IPS-18c (cell line): ENCODE measurements around the gene DUXA.
A peak's percentile ranks its signal among the peaks of the same experiment; 100 is the strongest.
"Not testable (repeated sequence)": the region's sequence is repeated elsewhere in the genome, so short reads cannot be mapped to it uniquely, and the experiment has no call there.

Experiments used
- H3K4me3 ChIP-seq: 2 replicates; pipeline ENCODE4 v1.7.0; 2013; ENCODE audit warnings: low read depth, mild to moderate bottlenecking, low read length, moderate library complexity; ENCODE audit not compliant: insufficient read depth
- H3K9me3 ChIP-seq: one replicate; pipeline ENCODE4 v1.6.1; 2013; ENCODE audit warnings: mild to moderate bottlenecking, low read length, moderate library complexity; ENCODE audit not compliant: control insufficient read depth, insufficient read depth

DUXA gene

GRCh38 chr19:57167385-57167784 lies at the start of gene DUXA:
Gene DUXA, minus strand, starts transcription at chr19:57167485. Its CDS starts 42 bp downstream, at chr19:57167443.
- Histone ChIP-seq H3K9me3 (no peaks in the 10 kb centered on the region), H3K4me3 (no peak within 1 kb of the TSS)

GRCh38 chr19:57212109-57212508 lies 44.8 kb upstream of the DUXA start:
- Histone ChIP-seq H3K4me3 (no peak overlapping the region), H3K9me3 (peaks cover 2% of the 10 kb centered on the region)

GRCh38 chr19:57210381-57210780 lies 43.1 kb upstream of the DUXA start:
- H3K4me3 ChIP-seq = no peak overlapping the region

GRCh38 chr19:57202160-57202559 lies 34.9 kb upstream of the DUXA start:
- peaks cover 2% of the 10 kb centered on the region for H3K9me3 ChIP-seq
- no peak overlapping the region for H3K4me3 ChIP-seq

More at GRCh38 chr19:57210381-57210780, 43.1 kb upstream of the DUXA start:
- peaks cover 2% of the 10 kb centered on the region for H3K9me3 ChIP-seq

- H3K4me3 ChIP-seq = not testable (repeated sequence)
These were observed 30.6 kb upstream of the DUXA start for GRCh38 chr19:57197874-57198273.

GRCh38 chr19:57192993-57193392 lies 25.7 kb upstream of the DUXA start:
- H3K9me3 ChIP-seq = peaks cover 6% of the 10 kb centered on the region
- no peak overlapping the region for H3K4me3 ChIP-seq

More at GRCh38 chr19:57197874-57198273, 30.6 kb upstream of the DUXA start:
- not testable (repeated sequence) for H3K9me3 ChIP-seq

- peaks cover 6% of the 10 kb centered on the region for H3K9me3 ChIP-seq
- peak overlapping the region; percentile 96 for H3K4me3 ChIP-seq
These were observed 24.8 kb upstream of the DUXA start for GRCh38 chr19:57192077-57192420.

GRCh38 chr19:57191141-57192076 lies 24.1 kb upstream of the DUXA start, which contains the start of gene ZNF264:
Gene ZNF264, plus strand, starts transcription at chr19:57191500. Its CDS starts 414 bp downstream, at chr19:57191914.
- peak within 1 kb of the TSS; percentile 96 for H3K4me3 ChIP-seq
- peaks cover 6% of the 10 kb centered on the region for H3K9me3 ChIP-seq

GRCh38 chr19:57190301-57190700 lies 23.0 kb upstream of the DUXA start:
- H3K4me3 ChIP-seq = no peak overlapping the region
- peaks cover 6% of the 10 kb centered on the region for H3K9me3 ChIP-seq

- peak overlapping the region; percentile 54; the same call in 1 of the 2 replicates for H3K4me3 ChIP-seq
- H3K9me3 ChIP-seq = peaks cover 7% of the 10 kb centered on the region
These were observed 4.3 kb upstream of the DUXA start for GRCh38 chr19:57171551-57172081.

- H3K4me3 ChIP-seq = no peak overlapping the region; the same call in 1 of the 2 replicates
- H3K9me3 ChIP-seq = no peaks in the 10 kb centered on the region
These were observed 1.4 kb downstream of the DUXA start for GRCh38 chr19:57165846-57166245.

GRCh38 chr19:57161985-57162539 lies 5.2 kb downstream of the DUXA start:
- Histone ChIP-seq H3K4me3 (no peak overlapping the region), H3K9me3 (peaks cover 4% of the 10 kb centered on the region)

GRCh38 chr19:57152921-57153320 lies 14.4 kb downstream of the DUXA start:
- Histone ChIP-seq H3K4me3 (no peak overlapping the region), H3K9me3 (peaks cover 15% of the 10 kb centered on the region)

GRCh38 chr19:57141699-57142098 lies 25.6 kb downstream of the DUXA start:
- H3K9me3 ChIP-seq = peaks cover 12% of the 10 kb centered on the region

GRCh38 chr19:57135797-57136196 lies 31.5 kb downstream of the DUXA start:
- H3K9me3 ChIP-seq = peaks cover 4% of the 10 kb centered on the region
- no peak overlapping the region for H3K4me3 ChIP-seq

More at GRCh38 chr19:57141699-57142098, 25.6 kb downstream of the DUXA start:
- H3K4me3 ChIP-seq = no peak overlapping the region

- H3K9me3 ChIP-seq, H3K4me3 ChIP-seq: not testable (repeated sequence)
These were observed 39.9 kb downstream of the DUXA start for GRCh38 chr19:57127403-57127802.

- Histone ChIP-seq H3K9me3 (peaks cover 12% of the 10 kb centered on the region), H3K4me3 (no peak overlapping the region)
These were observed 43.4 kb downstream of the DUXA start for GRCh38 chr19:57123882-57124281.

- Histone ChIP-seq H3K4me3 (no peak overlapping the region; the same call in 1 of the 2 replicates), H3K9me3 (peaks cover 15% of the 10 kb centered on the region)
These were observed 48.4 kb downstream of the DUXA start for GRCh38 chr19:57118848-57119247.
